ENCODE data around the gene IL21R. TPM values are rescaled to one million over a fixed set of nuclear protein-coding genes. Genes with fewer than 3 reads are reported as not detected.
A peak's percentile ranks its signal among the peaks of the same experiment; 100 is the strongest.

Gene IL21R
- total RNA-seq: under 0.01 TPM in 2 replicates

DNA sequence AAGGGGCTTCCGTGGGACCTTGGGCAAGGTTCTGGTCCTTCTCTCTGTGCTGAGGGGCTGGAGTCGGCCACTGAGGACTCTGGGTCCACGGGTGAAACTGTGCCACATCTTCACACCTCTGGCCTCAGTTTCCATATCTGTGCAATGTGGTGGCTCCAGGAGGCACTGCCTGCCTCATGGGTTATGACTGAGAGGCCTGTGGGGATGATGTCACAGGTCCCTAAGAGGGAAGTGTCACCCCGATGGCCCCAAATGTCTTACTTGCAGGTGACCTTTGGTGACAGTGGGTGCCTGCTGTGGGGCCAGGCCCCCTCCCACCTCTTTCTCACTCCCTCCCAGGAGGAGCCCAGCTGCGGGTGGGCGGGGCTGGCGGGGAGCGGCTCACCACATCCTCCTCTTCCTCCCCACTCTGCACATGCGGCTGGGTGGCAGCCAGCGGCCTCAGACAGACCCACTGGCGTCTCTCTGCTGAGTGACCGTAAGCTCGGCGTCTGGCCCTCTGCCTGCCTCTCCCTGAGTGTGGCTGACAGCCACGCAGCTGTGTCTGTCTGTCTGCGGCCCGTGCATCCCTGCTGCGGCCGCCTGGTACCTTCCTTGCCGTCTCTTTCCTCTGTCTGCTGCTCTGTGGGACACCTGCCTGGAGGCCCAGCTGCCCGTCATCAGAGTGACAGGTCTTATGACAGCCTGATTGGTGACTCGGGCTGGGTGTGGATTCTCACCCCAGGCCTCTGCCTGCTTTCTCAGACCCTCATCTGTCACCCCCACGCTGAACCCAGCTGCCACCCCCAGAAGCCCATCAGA is at the start of gene IL21R:
IL21R (plus strand) TSS at position 407 of the 801 bp plus-strand sequence. CDS start 27,898 bp downstream, outside the sequence.
- peak; percentile 62 to 66 for DNase-seq (ENCODE audit: low read depth in 2 of 2)

DNA sequence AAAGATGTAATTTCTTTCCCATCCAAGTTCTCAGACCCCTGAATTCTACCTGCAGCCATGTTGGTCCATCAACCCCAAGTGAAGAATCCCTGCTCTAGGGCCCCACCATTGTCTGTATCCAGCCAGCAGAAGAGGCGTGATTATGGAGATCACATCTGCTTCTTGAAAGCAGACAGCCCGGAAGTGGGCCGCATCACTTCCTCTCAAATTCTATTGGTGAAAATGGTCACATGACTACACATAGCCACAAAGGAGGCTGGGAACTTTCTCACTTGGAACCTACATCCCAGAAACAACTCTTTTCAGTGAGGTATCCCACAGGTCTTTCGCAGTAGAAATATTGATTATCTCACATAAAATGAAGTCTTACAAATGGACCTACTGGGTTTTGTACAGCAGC is 48.1 kb upstream of the IL21R start:
- DNase-seq (ENCODE audit: low read depth in 2 of 2): no peak

DNA sequence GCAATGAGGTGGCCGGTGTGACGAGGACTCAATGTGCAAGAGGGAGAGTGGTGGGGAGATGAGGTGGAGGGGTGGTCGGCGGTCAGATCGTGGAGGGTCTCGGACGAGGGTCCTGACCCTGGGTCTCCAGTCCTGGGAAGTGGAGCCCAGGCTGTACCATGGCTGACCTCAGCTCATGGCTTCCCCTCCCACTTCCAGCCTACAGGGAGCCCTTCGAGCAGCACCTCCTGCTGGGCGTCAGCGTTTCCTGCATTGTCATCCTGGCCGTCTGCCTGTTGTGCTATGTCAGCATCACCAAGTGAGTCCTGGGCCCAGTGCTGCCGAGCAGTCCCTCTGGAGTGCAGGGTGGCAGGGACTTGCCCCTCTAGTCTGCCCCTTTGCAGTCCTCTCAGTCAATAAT is 46.4 kb upstream of the IL21R start:
- DNase-seq (ENCODE audit: low read depth in 2 of 2): peak; percentile 67 to 79

DNA sequence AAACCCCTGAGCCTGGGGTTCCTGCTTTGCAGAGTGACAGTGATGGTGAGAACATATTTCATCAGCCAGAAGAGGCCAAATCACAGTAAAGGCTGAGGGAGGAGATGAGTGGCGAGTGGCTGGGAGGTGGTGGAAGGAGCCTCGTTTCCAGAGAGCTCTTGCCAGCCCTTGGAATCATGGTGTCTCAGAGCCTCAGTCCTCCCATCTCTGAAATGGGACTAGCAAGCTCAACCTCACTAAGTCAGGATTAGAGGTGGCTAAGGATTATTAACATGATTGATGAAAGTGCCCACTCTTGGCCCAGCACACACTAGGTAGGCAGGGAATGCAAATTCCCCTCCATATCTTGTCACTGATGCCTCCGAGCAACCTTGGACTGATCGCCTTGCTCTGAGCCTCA is 45.2 kb upstream of the IL21R start:
- DNase-seq (ENCODE audit: low read depth in 2 of 2): no peak

DNA sequence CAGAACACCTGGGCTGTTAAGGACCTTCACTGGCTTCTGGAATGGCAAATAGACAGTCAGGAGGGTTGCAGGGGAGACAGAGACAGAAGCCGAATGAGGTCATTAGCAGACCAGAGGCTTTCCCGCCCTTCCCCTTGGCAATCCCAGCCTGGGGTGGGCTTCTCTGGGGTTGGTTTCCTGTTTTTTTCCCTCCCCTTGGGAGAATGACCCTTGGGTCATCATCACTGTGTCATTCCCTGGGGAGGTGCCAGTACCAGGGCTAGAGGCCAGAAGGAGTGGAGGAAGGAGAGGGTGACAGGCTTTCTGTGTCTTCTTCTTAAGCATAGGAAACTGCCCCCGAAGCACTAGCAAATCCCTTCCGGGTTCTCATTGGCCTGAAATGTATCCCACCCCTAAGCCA is 42.9 kb upstream of the IL21R start:
- DNase-seq (ENCODE audit: low read depth in 2 of 2): peak; percentile 17 to 59

DNA sequence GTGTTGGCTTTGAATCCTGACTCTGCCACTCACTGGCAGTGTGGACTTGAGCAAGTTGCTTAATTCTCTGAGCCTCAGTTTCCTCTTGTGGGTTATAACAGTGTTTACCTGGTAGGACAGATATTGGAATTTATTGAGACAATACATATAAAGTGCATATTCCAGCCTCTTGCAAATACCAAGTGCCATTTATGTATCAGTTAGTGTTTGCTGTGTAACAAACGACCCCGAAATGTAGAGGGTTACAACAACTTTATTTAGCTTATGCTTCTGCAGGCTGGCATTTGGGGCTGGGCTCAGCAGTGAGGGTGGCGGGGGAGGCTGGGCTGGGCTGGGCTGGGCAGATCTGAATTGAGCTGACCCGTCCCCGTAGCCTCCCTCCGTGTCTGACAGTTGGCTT is 42.4 kb upstream of the IL21R start:
- DNase-seq (ENCODE audit: low read depth in 2 of 2): no peak

DNA sequence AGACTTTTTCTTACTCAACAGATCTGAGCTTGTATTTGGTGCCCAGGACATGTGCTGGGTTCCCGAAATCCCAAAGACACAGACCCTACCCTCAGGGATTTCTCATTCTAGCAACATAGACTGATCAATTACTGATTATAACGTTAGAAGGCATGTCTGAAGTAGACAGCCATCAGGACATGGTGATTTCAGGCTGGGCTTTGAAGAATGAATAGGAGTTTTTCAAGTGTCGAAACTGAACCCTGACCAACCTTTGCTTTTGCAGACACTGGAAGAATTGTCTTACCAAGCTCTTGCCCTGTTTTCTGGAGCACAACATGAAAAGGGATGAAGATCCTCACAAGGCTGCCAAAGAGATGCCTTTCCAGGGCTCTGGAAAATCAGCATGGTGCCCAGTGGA is 40.0 kb upstream of the IL21R start:
- DNase-seq (ENCODE audit: low read depth in 2 of 2): no peak

DNA sequence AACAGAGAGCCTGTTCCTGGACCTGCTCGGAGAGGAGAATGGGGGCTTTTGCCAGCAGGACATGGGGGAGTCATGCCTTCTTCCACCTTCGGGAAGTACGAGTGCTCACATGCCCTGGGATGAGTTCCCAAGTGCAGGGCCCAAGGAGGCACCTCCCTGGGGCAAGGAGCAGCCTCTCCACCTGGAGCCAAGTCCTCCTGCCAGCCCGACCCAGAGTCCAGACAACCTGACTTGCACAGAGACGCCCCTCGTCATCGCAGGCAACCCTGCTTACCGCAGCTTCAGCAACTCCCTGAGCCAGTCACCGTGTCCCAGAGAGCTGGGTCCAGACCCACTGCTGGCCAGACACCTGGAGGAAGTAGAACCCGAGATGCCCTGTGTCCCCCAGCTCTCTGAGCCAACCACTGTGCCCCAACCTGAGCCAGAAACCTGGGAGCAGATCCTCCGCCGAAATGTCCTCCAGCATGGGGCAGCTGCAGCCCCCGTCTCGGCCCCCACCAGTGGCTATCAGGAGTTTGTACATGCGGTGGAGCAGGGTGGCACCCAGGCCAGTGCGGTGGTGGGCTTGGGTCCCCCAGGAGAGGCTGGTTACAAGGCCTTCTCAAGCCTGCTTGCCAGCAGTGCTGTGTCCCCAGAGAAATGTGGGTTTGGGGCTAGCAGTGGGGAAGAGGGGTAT is 39.3 kb upstream of the IL21R start:
- no peak for DNase-seq (ENCODE audit: low read depth in 2 of 2)

DNA sequence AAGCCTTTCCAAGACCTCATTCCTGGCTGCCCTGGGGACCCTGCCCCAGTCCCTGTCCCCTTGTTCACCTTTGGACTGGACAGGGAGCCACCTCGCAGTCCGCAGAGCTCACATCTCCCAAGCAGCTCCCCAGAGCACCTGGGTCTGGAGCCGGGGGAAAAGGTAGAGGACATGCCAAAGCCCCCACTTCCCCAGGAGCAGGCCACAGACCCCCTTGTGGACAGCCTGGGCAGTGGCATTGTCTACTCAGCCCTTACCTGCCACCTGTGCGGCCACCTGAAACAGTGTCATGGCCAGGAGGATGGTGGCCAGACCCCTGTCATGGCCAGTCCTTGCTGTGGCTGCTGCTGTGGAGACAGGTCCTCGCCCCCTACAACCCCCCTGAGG is 38.7 kb upstream of the IL21R start:
- no peak for DNase-seq (ENCODE audit: low read depth in 2 of 2)

DNA sequence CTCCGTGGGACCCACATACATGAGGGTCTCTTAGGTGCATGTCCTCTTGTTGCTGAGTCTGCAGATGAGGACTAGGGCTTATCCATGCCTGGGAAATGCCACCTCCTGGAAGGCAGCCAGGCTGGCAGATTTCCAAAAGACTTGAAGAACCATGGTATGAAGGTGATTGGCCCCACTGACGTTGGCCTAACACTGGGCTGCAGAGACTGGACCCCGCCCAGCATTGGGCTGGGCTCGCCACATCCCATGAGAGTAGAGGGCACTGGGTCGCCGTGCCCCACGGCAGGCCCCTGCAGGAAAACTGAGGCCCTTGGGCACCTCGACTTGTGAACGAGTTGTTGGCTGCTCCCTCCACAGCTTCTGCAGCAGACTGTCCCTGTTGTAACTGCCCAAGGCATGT is 38.2 kb upstream of the IL21R start:
- peak in 1 of 2 donors; percentile 18 for DNase-seq (ENCODE audit: low read depth in 2 of 2)

DNA sequence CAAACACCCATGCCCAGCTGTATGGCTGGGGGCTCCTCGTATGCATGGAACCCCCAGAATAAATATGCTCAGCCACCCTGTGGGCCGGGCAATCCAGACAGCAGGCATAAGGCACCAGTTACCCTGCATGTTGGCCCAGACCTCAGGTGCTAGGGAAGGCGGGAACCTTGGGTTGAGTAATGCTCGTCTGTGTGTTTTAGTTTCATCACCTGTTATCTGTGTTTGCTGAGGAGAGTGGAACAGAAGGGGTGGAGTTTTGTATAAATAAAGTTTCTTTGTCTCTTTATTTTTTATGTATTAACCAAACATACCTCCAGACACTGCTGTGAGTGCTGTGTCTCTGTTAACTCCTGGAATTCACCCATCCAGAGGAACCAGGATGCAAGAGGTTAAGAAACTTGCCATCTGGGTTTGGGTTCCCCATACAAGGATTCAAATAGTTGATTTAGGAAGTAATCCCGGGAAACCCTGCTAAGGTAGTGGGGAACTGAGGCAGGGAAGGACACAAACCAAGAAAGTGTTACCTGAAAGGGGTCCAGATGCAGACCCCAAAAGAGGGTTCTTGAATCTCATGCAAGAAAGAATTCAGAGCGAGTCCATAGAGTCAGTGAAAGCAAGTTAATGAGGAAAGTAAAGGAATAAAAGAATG is 37.4 kb upstream of the IL21R start:
- no peak for DNase-seq (ENCODE audit: low read depth in 2 of 2)

DNA sequence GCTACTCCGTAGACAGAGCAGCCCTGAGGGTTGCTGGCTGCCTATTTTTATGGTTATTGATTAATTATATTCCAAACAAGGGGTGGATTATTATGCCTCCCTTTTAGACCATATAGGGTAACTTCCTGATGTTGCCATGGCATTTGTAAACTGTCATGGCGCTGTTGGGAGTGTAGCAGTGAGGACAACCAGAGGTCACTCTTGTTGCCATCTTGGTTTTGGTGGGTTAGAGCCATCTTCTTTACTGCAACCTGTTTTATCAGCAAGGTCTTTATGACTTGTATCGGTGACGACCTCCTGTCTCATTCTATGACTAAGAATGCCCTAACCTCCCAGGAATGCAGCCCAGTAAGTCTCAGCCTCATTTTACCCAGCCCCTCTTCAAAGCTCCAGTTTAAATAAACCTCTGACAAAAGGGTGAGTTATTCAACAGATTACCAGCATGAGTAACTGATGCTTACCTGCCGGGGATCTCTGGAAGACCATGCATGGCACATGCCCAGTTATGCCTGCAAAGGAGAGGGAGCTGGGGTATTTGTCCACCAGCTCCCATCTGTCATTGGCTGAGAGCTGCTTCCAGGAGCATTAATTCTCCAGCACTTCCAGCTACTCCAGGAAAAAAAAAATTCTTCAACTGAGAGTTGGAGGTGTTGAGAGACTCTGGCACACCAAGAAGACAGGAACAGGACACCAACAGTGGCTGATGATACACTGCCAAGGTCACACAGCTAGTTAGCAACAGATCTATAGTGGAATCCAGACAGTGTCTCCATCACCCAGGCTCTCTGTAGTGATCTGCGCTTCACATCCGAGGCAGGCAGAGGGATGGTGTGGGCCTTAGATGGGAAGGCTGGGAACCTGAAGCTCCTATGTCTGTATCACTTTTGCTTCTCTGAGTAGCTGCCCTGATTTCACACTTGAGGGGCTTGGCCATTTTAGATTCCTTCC is 36.6 kb upstream of the IL21R start:
- peak in 1 of 2 donors; percentile 53 for DNase-seq (ENCODE audit: low read depth in 2 of 2)

DNA sequence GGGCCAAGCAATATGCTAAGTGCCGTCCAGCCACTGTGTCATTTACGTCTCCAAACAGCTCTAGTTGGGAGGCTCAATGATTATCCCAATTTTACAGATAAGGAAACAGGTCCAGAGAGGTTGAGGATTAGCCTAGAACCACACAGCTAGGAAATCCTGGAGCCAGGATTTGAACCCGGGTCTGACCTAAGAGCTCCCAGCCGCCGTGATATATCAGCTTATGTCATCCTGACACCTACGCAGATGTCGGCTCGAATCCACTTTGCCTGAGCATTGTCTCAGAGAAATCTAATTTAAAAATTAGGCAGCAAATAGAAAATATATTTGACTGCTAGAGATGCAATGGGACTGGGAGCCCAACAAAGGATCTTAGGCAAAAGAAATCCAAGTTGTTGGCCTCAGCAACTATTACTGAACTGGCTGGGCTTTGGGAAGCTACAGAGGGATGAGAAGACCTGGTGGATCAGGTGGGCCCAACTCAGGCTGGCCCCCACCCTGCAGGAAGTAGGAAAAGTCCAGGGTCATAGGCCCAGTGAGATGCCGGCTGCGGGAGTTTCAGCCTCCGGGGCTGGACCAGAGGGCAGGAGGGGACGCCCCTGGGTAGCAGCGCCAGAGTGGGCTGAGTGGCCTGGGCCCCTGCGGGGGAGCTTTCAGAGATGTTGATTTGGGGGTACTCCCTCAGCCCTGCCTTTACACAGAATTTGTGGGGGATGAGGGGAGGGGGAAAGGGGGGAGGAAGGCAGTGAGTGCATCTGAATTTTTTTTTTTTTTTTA is 35.1 kb upstream of the IL21R start:
- peak; percentile 30 for DNase-seq (ENCODE audit: low read depth in 2 of 2)

DNA sequence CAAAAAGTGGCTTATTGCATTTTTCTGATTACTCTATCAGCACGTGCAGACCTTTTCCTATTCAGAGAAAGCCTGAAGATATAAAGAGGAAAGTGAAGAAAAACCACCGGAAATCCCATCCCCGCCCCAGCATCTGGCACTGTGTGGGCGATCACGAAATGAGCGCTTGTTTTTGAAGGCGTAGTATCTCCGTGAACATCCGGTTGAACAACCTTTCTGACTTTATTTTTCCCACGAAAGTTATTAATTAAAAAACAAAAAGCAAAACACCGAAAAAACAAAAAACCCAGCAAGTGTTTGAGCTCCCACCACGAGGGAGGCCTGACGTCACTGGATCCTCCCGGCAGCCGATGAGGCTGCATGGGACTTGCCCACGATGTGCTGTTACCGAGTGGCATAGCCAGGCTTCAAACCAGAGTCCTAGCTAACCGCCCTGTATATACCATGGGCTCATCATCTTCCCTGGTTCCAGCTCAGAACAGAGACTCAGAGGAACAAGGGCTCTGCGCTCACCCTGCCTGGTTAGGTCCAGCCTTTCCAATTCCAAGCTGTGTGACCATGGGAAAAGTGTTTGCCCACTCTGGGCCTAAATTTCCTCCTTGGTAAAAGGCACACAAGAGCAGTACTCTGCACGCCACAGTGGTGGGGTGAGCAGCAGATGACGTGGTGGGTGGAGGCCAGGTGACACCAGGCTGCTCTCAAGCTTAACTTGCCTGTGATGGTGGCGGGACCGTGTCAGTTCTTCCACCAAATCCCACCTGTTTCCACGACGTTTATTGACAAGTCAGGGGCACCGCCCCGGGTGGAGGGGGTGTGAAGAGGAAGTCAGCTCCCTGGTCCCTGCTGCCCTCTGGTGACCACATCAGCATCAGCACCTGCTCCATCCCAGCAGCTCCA is 34.3 kb upstream of the IL21R start:
- DNase-seq (ENCODE audit: low read depth in 2 of 2): peak; percentile 84 to 91

DNA sequence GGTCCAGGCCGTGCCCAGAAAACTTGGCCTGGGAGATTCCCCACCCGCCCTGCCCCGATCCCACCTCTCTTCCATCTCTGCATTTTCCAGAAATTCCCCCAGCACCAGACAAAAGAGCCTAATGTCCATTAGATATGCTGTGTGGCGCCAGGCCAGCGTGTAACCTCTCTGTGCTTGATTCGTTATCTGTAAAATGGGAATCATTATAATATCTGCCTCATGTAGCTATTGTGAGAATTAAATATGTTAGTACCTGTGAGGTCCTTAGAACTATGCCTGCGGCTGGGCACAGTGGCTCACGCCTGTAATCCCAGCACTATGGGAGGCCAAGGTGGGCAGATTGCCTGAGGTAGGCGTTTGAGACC is 33.6 kb upstream of the IL21R start:
- no peak for DNase-seq (ENCODE audit: low read depth in 2 of 2)

DNA sequence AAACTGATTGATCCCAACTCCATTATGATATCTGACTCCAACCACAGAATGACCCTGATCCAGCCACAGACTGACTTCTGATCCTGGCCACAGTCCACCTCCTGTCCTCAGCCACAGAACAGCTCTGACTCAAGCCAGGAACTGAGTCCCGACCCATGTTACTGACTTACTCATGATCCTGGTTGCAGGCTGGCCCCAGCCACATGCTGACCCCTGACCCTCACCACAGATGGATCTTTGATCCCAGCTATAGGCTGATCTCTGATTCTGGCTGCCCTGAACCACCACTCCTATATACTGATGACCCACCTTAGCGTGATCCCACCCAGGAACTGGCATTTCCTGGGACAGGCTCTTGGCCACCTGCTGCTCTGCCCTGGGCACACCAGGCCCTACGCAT is 32.2 kb upstream of the IL21R start:
- DNase-seq (ENCODE audit: low read depth in 2 of 2): peak in 1 of 2 donors; percentile 40

DNA sequence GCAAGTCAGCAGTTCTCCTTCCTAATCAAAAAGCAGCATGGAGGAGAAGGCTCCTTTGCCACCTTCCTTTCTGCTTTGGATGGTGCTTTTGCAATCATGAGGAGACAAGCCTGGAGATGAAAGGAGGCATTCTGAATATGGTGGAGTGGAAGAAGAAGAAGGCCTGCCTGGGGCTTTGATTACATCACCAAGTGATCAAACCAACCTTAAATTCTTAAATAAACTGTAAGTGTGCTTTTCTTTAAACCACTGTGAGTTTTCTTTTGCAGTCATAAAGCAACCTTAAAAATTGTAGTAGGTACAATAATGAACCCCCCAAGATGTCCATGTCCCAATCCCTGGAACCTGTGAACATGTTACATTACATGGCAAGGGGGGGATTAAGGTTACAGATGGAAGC is 31.7 kb upstream of the IL21R start:
- DNase-seq (ENCODE audit: low read depth in 2 of 2): no peak

DNA sequence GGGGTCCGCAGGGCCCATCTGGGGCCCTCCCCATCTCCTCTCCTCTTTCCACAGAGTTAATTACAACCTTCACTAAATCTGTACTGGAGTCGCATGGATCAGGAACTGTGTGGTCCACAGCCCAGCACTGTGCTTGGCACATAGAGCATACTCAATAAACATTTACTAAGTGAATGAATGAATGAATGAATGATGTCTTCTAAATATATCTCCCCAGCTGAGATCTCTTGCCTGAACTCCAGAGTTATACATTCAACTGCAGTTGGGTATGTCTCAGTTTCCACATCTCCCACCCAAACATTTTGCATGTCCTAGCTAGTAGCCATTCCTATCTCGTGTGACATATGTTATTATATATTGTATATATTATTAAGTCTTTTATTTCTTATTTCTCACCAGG is 28.7 kb upstream of the IL21R start:
- DNase-seq (ENCODE audit: low read depth in 2 of 2): no peak

DNA sequence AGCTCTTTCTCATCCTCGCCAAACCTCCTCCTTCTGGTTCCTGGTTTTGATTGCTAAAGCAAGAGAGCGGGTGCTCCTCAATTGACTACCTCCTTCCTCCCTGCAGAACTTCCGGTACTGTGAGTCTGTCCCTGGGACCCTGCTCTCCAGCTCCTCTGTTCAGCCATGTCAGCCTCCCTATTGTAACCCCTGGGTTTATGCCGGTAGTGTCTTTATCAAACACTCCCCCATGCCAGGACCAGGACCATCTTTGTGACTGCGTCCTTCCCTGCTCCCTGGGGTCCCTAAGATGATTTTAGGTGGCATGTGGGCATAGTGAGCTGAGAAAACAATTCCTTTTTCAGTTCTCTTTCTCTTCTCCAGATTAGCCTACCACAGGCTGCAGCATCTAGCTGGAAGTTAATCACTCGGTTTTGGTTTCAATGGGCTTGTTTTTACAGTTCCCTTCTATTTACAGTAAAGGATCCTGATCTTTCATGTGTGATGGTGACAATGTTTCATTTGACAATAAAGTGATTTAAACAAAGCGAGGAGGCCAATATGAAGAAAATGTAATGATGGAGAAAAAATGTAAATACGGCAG is 27.7 kb upstream of the IL21R start:
- no peak for DNase-seq (ENCODE audit: low read depth in 2 of 2)
